Muscle layer of colon (tissue), 2 donors: Measurements from ENCODE around the gene VTI1A.

Experiments used
- H3K27ac ChIP-seq: one replicate; pipeline ENCODE4 v1.7.0; 2013; ENCODE audit warnings: low read depth, mild to moderate bottlenecking, low read length, moderate library complexity
- H3K27me3 ChIP-seq, 2 donors: one replicate each; pipeline ENCODE4 v1.7.0; 2013; ENCODE audit warnings: low read length in 2 of 2, mild to moderate bottlenecking in 2 of 2; ENCODE audit not compliant: insufficient read depth in 2 of 2, control insufficient read depth in 1 of 2
- H3K36me3 ChIP-seq: one replicate; pipeline ENCODE4 v1.7.0; 2013; ENCODE audit warnings: mild to moderate bottlenecking, low read length; ENCODE audit not compliant: insufficient read depth
- H3K4me1 ChIP-seq: one replicate; pipeline ENCODE4 v1.7.0; 2013; ENCODE audit warnings: mild to moderate bottlenecking, low read length; ENCODE audit not compliant: insufficient read depth
- H3K4me3 ChIP-seq, 2 donors: one replicate each; pipeline ENCODE4 v1.7.0; 2013; ENCODE audit warnings: low read length in 2 of 2, low read depth in 1 of 2, mild to moderate bottlenecking in 1 of 2, moderate library complexity in 1 of 2
- H3K9ac ChIP-seq: one replicate; pipeline ENCODE4 v1.7.0; 2013; ENCODE audit warnings: low read length
- H3K9me3 ChIP-seq: one replicate; pipeline ENCODE4 v1.7.0; 2013; ENCODE audit warnings: mild to moderate bottlenecking, low read length
- donor health status: abdominal sarcoma.
- donor health status: Adenocarcinoma of cecum.

Gene VTI1A

DNA sequence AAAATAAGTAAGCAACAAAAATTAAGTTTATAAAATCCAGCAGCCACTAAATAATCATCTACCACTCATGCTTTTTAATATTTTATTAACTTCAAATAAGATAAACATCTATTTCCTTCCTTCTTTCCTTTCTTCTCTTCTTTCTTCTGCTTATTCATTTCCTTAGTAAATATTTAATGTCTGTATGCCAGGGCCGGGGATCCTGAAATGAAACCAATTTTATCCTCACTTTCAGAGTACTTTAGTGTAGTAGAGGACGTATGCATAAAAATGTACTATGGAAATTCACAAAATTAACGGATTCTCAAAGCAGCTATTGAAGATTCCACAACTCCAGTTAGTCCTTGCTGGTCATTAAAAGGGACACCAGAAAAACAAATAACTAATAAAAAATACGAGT lies 224.7 kb downstream of the VTI1A start:
- no peaks in the 10 kb centered on the region for H3K4me1 ChIP-seq
- no peak overlapping the region for H3K9ac ChIP-seq
- H3K27me3 ChIP-seq, result no peaks in the 10 kb centered on the region
- no peak overlapping the region for H3K27ac ChIP-seq
- H3K9me3 ChIP-seq, result no peaks in the 10 kb centered on the region
- H3K36me3 ChIP-seq, result no peaks in the 10 kb centered on the region
- H3K4me3 ChIP-seq, result no peak overlapping the region

DNA sequence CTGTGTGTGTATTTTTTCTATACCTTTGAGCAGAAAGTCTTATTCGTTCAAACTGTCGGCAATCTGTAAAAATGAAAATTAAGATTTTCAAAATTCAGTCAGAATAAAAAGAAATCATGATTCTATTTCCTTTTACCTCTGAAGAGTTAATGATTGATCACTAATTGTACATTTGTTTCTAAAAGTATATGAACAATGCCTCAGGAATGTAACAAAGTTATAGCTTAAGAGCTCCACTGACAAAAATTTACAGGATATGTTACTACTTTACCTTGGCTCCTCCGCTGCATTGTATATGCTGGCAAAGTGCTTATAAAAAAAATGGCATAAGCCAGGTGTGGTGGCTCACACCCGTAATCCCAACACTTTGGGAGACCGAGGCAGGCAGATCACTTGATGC lies 225.7 kb downstream of the VTI1A start:
- no peak overlapping the region for H3K4me3 ChIP-seq
- H3K9me3 ChIP-seq, result no peaks in the 10 kb centered on the region
- no peaks in the 10 kb centered on the region for H3K4me1 ChIP-seq
- H3K36me3 ChIP-seq, result no peaks in the 10 kb centered on the region
- no peak overlapping the region for H3K9ac ChIP-seq
- H3K27ac ChIP-seq, result no peak overlapping the region
- no peaks in the 10 kb centered on the region for H3K27me3 ChIP-seq

DNA sequence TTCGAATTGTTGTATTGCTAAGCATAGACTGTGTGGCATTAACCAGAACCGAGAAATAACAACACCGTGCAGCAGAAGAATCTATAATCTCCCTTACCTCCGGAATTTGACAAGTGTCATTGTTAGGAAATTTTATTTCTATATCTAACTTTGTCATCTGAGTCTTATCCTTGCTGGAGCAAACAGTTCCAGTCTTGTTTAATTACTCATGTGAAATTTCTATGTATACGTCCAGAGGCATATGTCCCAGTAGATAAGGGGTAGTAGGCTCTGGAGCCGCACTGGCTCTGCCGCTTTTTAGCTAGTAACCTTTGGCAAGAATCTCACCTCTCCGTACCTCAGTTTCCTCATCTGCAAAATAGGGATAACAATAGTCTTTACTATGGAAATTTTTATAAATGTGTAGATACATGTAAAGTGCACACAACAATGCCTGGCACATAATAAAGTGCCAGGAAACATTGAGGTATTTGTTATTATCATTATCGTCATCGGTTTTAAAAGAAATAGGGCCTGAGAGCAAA lies 228.6 kb downstream of the VTI1A start:
- Histone ChIP-seq H3K4me1 (no peaks in the 10 kb centered on the region), H3K27ac (no peak overlapping the region), H3K36me3 (no peaks in the 10 kb centered on the region), H3K9me3 (no peaks in the 10 kb centered on the region), H3K4me3 (no peak overlapping the region), H3K27me3 (no peaks in the 10 kb centered on the region), H3K9ac (no peak overlapping the region)

- Histone ChIP-seq H3K36me3 (no peaks in the 10 kb centered on the region), H3K9me3 (no peaks in the 10 kb centered on the region), H3K9ac (no peak overlapping the region), H3K4me1 (no peaks in the 10 kb centered on the region), H3K27me3 (no peaks in the 10 kb centered on the region), H3K27ac (no peak overlapping the region), H3K4me3 (no peak overlapping the region)
Measured at GRCh38 chr10:112677689-112678088, 230.7 kb downstream of the VTI1A start.

GRCh38 chr10:112678581-112678980 lies 231.6 kb downstream of the VTI1A start:
- Histone ChIP-seq H3K9ac (no peak overlapping the region), H3K4me3 (no peak overlapping the region), H3K36me3 (no peaks in the 10 kb centered on the region), H3K27me3 (no peaks in the 10 kb centered on the region), H3K9me3 (no peaks in the 10 kb centered on the region), H3K4me1 (no peaks in the 10 kb centered on the region), H3K27ac (no peak overlapping the region)

DNA sequence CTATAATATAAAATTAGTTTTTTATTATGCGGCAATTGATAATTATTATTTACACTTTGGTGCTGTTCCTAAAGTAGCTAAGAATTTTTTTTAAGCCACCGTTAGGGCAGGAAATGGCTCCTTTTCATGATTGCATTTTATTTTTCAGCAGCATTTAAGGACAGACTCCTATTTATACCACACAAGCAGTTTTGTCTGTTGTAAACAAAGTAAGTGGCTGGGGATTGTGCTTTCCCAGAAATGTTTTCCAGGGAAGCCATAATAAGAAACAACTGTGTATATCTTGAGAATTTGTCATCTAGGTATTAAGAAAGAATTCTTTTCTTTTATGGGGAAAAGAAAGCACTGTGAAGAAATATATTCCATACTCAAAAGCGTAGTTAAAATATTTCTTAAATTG lies 232.0 kb downstream of the VTI1A start:
- Histone ChIP-seq H3K4me1 (no peaks in the 10 kb centered on the region), H3K4me3 (no peak overlapping the region), H3K27me3 (no peaks in the 10 kb centered on the region), H3K9me3 (no peaks in the 10 kb centered on the region), H3K9ac (no peak overlapping the region), H3K27ac (no peak overlapping the region), H3K36me3 (no peaks in the 10 kb centered on the region)

DNA sequence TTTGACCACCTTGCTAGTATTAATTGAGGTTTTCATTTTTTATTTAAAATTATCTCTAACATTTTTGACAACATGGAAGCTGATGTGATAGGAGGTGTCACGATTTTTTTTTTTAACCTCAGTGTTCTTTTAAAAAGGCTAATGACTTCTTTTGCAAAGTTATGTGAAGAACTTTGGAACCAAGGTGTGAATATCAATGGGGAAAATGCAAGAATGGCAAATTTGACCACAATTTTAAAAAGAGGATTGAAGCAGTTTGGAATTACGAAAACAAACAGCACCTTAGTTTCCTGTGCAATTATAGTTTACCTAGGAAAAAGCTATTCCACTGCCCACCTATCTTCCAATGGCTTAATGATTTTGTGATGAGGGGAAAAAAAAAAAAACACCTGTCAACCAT lies 232.4 kb downstream of the VTI1A start:
- no peak overlapping the region for H3K4me3 ChIP-seq
- H3K4me1 ChIP-seq, result no peaks in the 10 kb centered on the region
- no peaks in the 10 kb centered on the region for H3K36me3 ChIP-seq
- H3K27me3 ChIP-seq, result no peaks in the 10 kb centered on the region
- H3K9me3 ChIP-seq, result no peaks in the 10 kb centered on the region
- no peak overlapping the region for H3K27ac ChIP-seq
- H3K9ac ChIP-seq, result no peak overlapping the region

- H3K9me3 ChIP-seq, result no peaks in the 10 kb centered on the region
- no peak overlapping the region for H3K4me3 ChIP-seq
- H3K36me3 ChIP-seq, result no peaks in the 10 kb centered on the region
- H3K27me3 ChIP-seq, result no peaks in the 10 kb centered on the region
- no peak overlapping the region for H3K27ac ChIP-seq
- H3K4me1 ChIP-seq, result no peaks in the 10 kb centered on the region
- no peak overlapping the region for H3K9ac ChIP-seq
Measured at GRCh38 chr10:112680586-112680985, 233.6 kb downstream of the VTI1A start.

- Histone ChIP-seq H3K4me3 (no peak overlapping the region), H3K27ac (no peak overlapping the region), H3K4me1 (no peaks in the 10 kb centered on the region), H3K9me3 (no peaks in the 10 kb centered on the region), H3K9ac (no peak overlapping the region), H3K36me3 (no peaks in the 10 kb centered on the region), H3K27me3 (no peaks in the 10 kb centered on the region)
Measured at GRCh38 chr10:112687647-112688046, 240.6 kb downstream of the VTI1A start.

DNA sequence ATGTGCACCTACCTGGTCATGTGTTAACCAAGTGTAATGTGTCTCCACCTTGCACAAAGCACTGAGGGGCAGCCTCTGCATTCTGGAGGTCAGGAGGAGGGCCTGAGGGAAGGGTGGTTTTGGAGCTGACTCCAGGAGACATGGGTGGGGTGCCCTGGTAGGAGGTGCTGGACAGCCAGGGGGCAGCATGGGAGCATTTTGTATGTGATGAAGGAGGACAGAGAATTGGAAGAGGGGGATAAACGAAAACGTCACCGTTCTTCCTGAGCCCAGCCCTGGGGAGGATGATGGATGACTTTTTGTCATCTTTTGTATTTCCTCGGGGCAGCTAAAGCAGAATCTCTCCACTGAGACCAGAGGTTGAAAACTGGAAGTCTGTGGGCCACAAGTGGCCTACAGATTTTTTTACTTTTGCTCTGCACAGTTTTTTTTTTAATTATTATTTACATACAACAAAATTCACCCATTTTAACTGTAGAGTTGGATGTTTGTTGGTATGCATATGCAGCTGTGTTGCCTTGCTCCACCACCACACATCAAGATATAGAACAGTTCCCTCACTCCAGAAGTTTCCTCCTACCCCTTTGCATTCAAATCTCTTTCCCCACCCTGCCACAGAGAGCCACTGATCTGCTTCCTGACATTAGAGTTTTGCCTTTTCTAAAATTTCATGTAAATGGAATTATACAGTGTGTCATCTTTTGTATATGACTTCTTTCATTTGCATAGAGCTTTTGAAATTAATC lies 242.5 kb downstream of the VTI1A start:
- no peaks in the 10 kb centered on the region for H3K27me3 ChIP-seq
- H3K4me3 ChIP-seq, result no peak overlapping the region
- H3K27ac ChIP-seq, result no peak overlapping the region
- H3K9ac ChIP-seq, result no peak overlapping the region
- no peaks in the 10 kb centered on the region for H3K4me1 ChIP-seq
- no peaks in the 10 kb centered on the region for H3K9me3 ChIP-seq
- no peaks in the 10 kb centered on the region for H3K36me3 ChIP-seq

DNA sequence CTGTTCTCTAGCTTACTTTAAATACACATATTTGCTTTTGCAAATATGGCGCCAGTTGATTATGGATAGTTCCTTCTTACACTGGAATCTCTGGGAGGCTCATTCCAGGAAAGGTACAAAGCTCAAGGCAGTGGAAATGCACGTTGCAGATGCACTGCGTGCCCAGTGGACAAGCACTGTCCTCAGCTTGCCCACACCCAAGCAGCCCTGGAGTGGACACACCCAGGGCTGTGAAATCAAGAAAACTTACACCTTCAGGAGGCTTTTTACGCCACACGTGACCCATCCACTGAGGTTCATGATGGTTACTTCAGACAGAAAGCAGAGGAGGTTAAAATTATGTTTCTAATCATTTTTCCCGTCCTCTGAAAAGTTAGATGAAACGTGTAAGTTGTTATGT lies 248.5 kb downstream of the VTI1A start:
- Histone ChIP-seq H3K27ac (no peak overlapping the region), H3K4me1 (no peaks in the 10 kb centered on the region), H3K36me3 (no peaks in the 10 kb centered on the region), H3K9me3 (no peaks in the 10 kb centered on the region), H3K9ac (no peak overlapping the region), H3K27me3 (no peaks in the 10 kb centered on the region), H3K4me3 (no peak overlapping the region)

DNA sequence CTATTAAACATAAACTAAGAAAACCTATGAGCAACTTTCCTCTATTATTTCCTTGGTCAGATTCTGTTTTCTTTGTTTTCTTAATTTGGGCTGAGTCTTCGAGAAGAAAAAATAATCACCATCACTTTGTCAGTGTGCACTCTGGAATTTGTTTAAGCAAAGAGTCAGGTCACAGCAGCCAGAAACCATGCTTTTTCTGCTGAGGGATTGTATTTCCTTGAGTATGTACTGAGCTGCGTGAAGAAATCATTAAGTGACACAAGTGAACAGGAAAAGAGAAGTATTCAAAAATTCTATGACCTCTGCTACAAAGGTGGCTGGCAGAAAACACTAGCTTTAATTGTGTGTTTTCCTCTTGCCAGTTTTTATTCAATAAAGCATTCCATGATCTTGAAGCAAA lies 249.6 kb downstream of the VTI1A start:
- Histone ChIP-seq H3K27me3 (no peaks in the 10 kb centered on the region), H3K27ac (no peak overlapping the region), H3K9me3 (no peaks in the 10 kb centered on the region), H3K9ac (no peak overlapping the region), H3K4me3 (no peak overlapping the region), H3K36me3 (no peaks in the 10 kb centered on the region), H3K4me1 (no peaks in the 10 kb centered on the region)
